Calu3 (cell line): ENCODE measurements around the gene TFF1. TPM values are rescaled to one million over a fixed set of nuclear protein-coding genes. Genes with fewer than 3 reads are reported as not detected.

Experiments
- BruUV-seq: library from RNA; stranded (reverse); fragments of 400-500 nt; replicated peaks from 2 replicates; lab custom pipeline; 2021; lab: Mats Ljungman, UMichigan
- CTCF ChIA-PET: fragments of 300-600 bp; sonication (Branson Sonifier 250); formaldehyde crosslinking; loops from one replicate; lab custom pipeline; 2022; ENCODE audit warnings: antibody characterized with exemption; lab: Charles Lee
- DNase-seq: peaks from one replicate; pipeline ENCODE4 v3.0.0; 2022
- H3K27ac Mint-ChIP-seq: one replicate; pipeline ENCODE4 v1.8.0; 2022; ENCODE audit warnings: mixed read lengths; ENCODE audit not compliant: unreplicated experiment
- H3K27me3 Mint-ChIP-seq: one replicate; pipeline ENCODE4 v1.8.0; 2022; ENCODE audit warnings: mixed read lengths; ENCODE audit not compliant: unreplicated experiment
- H3K36me3 Mint-ChIP-seq: one replicate; pipeline ENCODE4 v1.8.0; 2022; ENCODE audit warnings: mild to moderate bottlenecking, moderate library complexity, mixed read lengths; ENCODE audit not compliant: insufficient read depth, unreplicated experiment
- H3K4me1 Mint-ChIP-seq: one replicate; pipeline ENCODE4 v1.8.0; 2022; ENCODE audit warnings: mild to moderate bottlenecking, low read depth, mixed read lengths; ENCODE audit not compliant: unreplicated experiment
- H3K4me3 Mint-ChIP-seq: one replicate; pipeline ENCODE4 v1.8.0; 2022; ENCODE audit warnings: mild to moderate bottlenecking, low read depth, moderate library complexity, mixed read lengths; ENCODE audit not compliant: unreplicated experiment
- H3K9me3 Mint-ChIP-seq: one replicate; pipeline ENCODE4 v1.8.0; 2022; ENCODE audit warnings: low read depth, mixed read lengths; ENCODE audit not compliant: unreplicated experiment
- CTCF ChIP-seq: fragments of 200-600 bp; IDR thresholded peaks from one replicate; pipeline ENCODE4 v1.8.0; 2022; ENCODE audit warnings: antibody characterized with exemption; ENCODE audit not compliant: unreplicated experiment
- intact Hi-C: fragments of 100-400 bp; cut with micrococcal nuclease; formaldehyde crosslinking; loops from one replicate; pipeline ENCODE4 v1.10.0; 2022; ENCODE audit not compliant: unreplicated experiment
- total RNA-seq: library from RNA; stranded (reverse); gene quantifications from 2 replicates; pipeline ENCODE4 v1.2.3, GENCODE V29; 2022

Gene TFF1
- total RNA-seq, 1 experiment from 2014 or later, result not detected

DNA sequence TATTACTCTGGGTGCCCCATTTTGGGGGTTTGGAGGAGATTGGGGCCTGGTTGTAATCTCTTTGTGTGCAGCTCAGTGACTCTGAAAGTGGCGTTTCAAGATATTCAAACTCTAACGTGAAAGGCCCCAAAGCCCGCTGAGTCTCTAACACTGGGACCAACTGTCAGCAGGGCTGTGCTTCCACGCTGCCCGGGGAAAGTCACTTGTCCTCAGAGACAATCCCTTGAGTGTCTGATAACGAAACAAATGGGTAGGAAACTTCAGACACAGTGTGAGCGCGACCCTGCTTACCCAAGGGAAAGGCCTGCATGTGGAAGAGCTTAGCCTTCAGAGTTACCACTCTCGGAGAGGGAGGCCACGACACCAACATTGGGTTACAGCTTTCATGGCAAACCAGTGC, 38.2 kb upstream of the TFF1 start:
- no peak overlapping the region for H3K27ac Mint-ChIP-seq
- intact Hi-C loops, result no loop called here
- TF ChIP-seq CTCF, result no peak
- CTCF ChIA-PET, result no interaction called here
- no peak for DNase-seq
- no TSS peak for BruUV-seq
- H3K36me3 Mint-ChIP-seq, result no peaks in the 10 kb centered on the region
- H3K27me3 Mint-ChIP-seq, result no peaks in the 10 kb centered on the region
- H3K4me3 Mint-ChIP-seq, result no peak overlapping the region
- peaks cover 6% of the 10 kb centered on the region for H3K9me3 Mint-ChIP-seq
- no peaks in the 10 kb centered on the region for H3K4me1 Mint-ChIP-seq

GRCh38 chr21:42403611-42404231, 37.4 kb upstream of the TFF1 start, which contains the start of gene UBASH3A:
Gene UBASH3A (plus strand): TSS chr21:42403902. CDS start chr21:42403946, 44 bp downstream.
- H3K4me3 Mint-ChIP-seq, result no peak within 1 kb of the TSS
- no peaks in the 10 kb centered on the region for H3K4me1 Mint-ChIP-seq
- no peak within 1 kb of the TSS for H3K27ac Mint-ChIP-seq
- DNase-seq, result no peak
- intact Hi-C loops, result no loop called here
- CTCF ChIA-PET, result no interaction called here
- BruUV-seq, result no TSS peak
- H3K36me3 Mint-ChIP-seq, result no peaks in the 10 kb centered on the region
- peaks cover 6% of the 10 kb centered on the region for H3K9me3 Mint-ChIP-seq
- no peak for TF ChIP-seq CTCF
- H3K27me3 Mint-ChIP-seq, result no peaks in the 10 kb centered on the region

DNA sequence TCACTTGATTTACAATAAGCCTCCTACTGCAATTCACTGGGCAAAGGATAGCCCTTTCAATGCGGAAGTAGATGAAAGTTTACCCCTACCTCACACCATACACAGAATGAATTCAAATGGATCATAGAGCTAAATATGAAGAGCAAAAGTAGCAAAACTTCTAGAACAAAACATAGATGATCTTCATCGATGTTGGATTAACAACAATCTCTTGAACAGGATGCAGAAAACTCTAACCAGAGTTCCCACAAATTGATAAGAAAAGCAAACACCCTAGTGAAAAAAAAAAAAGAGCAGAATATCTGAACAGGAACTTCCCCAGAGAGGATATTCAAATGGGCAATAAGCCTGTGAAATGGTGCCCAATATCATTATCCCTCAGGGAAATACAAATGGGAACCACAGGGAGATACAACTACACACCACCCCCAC, 35.5 kb upstream of the TFF1 start:
- no peak for TF ChIP-seq CTCF
- no peaks in the 10 kb centered on the region for H3K36me3 Mint-ChIP-seq
- H3K9me3 Mint-ChIP-seq, result peaks cover 6% of the 10 kb centered on the region
- BruUV-seq, result no TSS peak
- CTCF ChIA-PET, result no interaction called here
- no peaks in the 10 kb centered on the region for H3K27me3 Mint-ChIP-seq
- H3K4me1 Mint-ChIP-seq, result no peaks in the 10 kb centered on the region
- intact Hi-C loops, result no loop called here
- no peak for DNase-seq
- H3K4me3 Mint-ChIP-seq, result no peak overlapping the region
- H3K27ac Mint-ChIP-seq, result no peak overlapping the region

- Mint-ChIP-seq H3K4me1 (peaks cover 2% of the 10 kb centered on the region), H3K36me3 (no peaks in the 10 kb centered on the region), H3K27ac (no peak overlapping the region), H3K4me3 (no peak overlapping the region), H3K9me3 (peaks cover 6% of the 10 kb centered on the region), H3K27me3 (no peaks in the 10 kb centered on the region)
- CTCF ChIA-PET, result no interaction called here
- intact Hi-C loops, result no loop called here
- BruUV-seq, result no TSS peak
- DNase-seq, result no peak
- no peak for TF ChIP-seq CTCF
Observed at GRCh38 chr21:42401154-42401553, 34.8 kb upstream of the TFF1 start.
